ENCODE measurements around the gene EZH2. TPM values are rescaled to one million over a fixed set of nuclear protein-coding genes. Genes with fewer than 3 reads are reported as not detected.
A peak's percentile ranks its signal among the peaks of the same experiment; 100 is the strongest.

The EZH2 gene
- total and polyA plus RNA-seq, 2 of the 4 experiments (the other 2 are of a cell fraction), result 13.1 to 19.8 TPM

GRCh38 chr7:148772297-148773089, 111.6 kb downstream of the EZH2 start:
- Histone ChIP-seq H3K9ac (ENCODE audit: low read depth, low read length) (no peak overlapping the region), H3K9me3 (ENCODE audit: control insufficient read depth, insufficient read depth, low read length) (no peaks in the 10 kb centered on the region), H3K14ac (replicated peaks; ENCODE audit: low read depth, low read length) (no peak overlapping the region), H4K91ac (ENCODE audit: insufficient read depth, low read depth, low read length) (no peak overlapping the region), H2AK9ac (replicated peaks; ENCODE audit: low read depth, low read length, poor library complexity) (no peak overlapping the region), H3K27ac (ENCODE audit: insufficient read depth, low read length) (no peak overlapping the region), H3K36me3 (ENCODE audit: control insufficient read depth, insufficient read depth, low read length) (peaks cover 21% of the 10 kb centered on the region), H3K23ac (ENCODE audit: low read depth, low read length) (no peak overlapping the region), H2BK5ac (ENCODE audit: low read depth, low read length, poor library complexity, severe bottlenecking) (peak overlapping the region; percentile 27), H4K8ac (ENCODE audit: low read depth in 2 of 2, low read length in 2 of 2) (no peak overlapping the region; a peak in 1 of 4 replicates), H2AK5ac (ENCODE audit: low read depth, low read length) (no peak overlapping the region), H4K20me1 (ENCODE audit: insufficient read depth, low read length) (peaks cover 5% of the 10 kb centered on the region; the same call in 1 of the 2 replicates), H4K5ac (ENCODE audit: low read depth, low read length) (no peak overlapping the region), H2AFZ (replicated peaks; ENCODE audit: low read length, poor library complexity) (peak overlapping the region; percentile 3), H2BK120ac (ENCODE audit: low read depth, low read length) (no peak overlapping the region), H3K79me1 (ENCODE audit: low read depth in 1 of 2, low read length in 2 of 2) (peaks cover 31 to 34% of the 10 kb centered on the region in 2 experiments), H3K9me1 (ENCODE audit: insufficient read depth, low read length) (peaks cover 6% of the 10 kb centered on the region), H2BK15ac (ENCODE audit: low read depth, low read length) (no peak overlapping the region), H2BK20ac (ENCODE audit: low read depth, low read length) (peak overlapping the region; percentile 2; the same call in 1 of the 2 replicates), H3K56ac (ENCODE audit: extremely low read depth, insufficient read depth, low read length) (no peak overlapping the region), H3K18ac (ENCODE audit: low read depth, low read length) (no peak overlapping the region), H3K4me1 (ENCODE audit: control insufficient read depth, insufficient read depth, low read length) (peaks cover 5% of the 10 kb centered on the region), H3K4me3 (ENCODE audit: insufficient read depth, low read depth, low read length) (no peak overlapping the region), H3K4ac (ENCODE audit: low read depth, low read length) (no peak overlapping the region), H3K27me3 (ENCODE audit: control insufficient read depth, insufficient read depth, low read length) (no peaks in the 10 kb centered on the region), H3K4me2 (ENCODE audit: low read depth, low read length) (peak overlapping the region; percentile 23)
- ChIA-PET POLR2A (ENCODE audit: unreplicated experiment) (no interaction called here), CTCF (interaction anchor here (0.6 to 0.7 kb wide), 3 partner anchors 83 to 185 kb away, joined by 3 read pairs; no protein-coding TSS in a partner anchor)
- peak; percentile 66; the same call in 1 of the 2 replicates for TF ChIP-seq BHLHE40 (IDR thresholded peaks at IDR 0.05; ENCODE audit: low read depth, low read length)
- peak; percentile 37 for TF ChIP-seq RAD21 (IDR thresholded peaks at IDR 0.05; ENCODE audit: low read length)
- no peak for TF ChIP-seq CEBPB (IDR thresholded peaks at IDR 0.05; ENCODE audit: low read depth, low read length)
- TF ChIP-seq MXI1 (IDR thresholded peaks at IDR 0.05; ENCODE audit: borderline replicate concordance, low read depth, low read length), result peak; percentile 64; the same call in 1 of the 2 replicates
- TF ChIP-seq MAZ (IDR thresholded peaks at IDR 0.05; ENCODE audit: borderline replicate concordance, low read depth, low read length), result 0 out of 2 replicates have a peak, but pooled peaks have one; percentile 11
- TF ChIP-seq RCOR1 (IDR thresholded peaks at IDR 0.05; ENCODE audit: insufficient replicate concordance, low read length), result peak; percentile 82
- TF ChIP-seq, protein P1, sequence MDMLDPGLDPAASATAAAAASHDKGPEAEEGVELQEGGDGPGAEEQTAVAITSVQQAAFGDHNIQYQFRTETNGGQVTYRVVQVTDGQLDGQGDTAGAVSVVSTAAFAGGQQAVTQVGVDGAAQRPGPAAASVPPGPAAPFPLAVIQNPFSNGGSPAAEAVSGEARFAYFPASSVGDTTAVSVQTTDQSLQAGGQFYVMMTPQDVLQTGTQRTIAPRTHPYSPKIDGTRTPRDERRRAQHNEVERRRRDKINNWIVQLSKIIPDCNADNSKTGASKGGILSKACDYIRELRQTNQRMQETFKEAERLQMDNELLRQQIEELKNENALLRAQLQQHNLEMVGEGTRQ (IDR thresholded peaks at IDR 0.05; ENCODE audit: low read depth, low read length), result no peak
- no peak for TF ChIP-seq NFE2L2 (IDR thresholded peaks at IDR 0.05; ENCODE audit: low read depth, low read length)
- peak; percentile 49 for TF ChIP-seq MAFK (IDR thresholded peaks at IDR 0.05; ENCODE audit: low read depth, low read length)
- no peak for TF ChIP-seq RFX5 (IDR thresholded peaks at IDR 0.05; ENCODE audit: low read depth, low read length)
- peak; percentile 92 for TF ChIP-seq FOS (IDR thresholded peaks at IDR 0.05; ENCODE audit: low read depth, low read length)
- TF ChIP-seq CHD1 (IDR thresholded peaks at IDR 0.05; ENCODE audit: low read depth, low read length), result no peak
- TF ChIP-seq CTCF (conservative IDR thresholded peaks at IDR 0.05; ENCODE audit: low read depth, low read length), result no peak
- no peak; the same call in 1 of the 2 replicates for TF ChIP-seq POLR2A (IDR thresholded peaks at IDR 0.05; ENCODE audit: low read depth, low read length)
- DNase-seq (peak; percentile 98), ATAC-seq (ENCODE audit: low read depth) (peak; percentile 99)
- 38% methylated on average over 4 of the region's 8 CpGs; no CpG with 5 or more reads in 1 of the 2 experiments for WGBS, 2 experiments (ENCODE audit: extremely low coverage in 2 of 2, insufficient read length in 1 of 2)
- in situ Hi-C loops (cut with MboI; ENCODE audit: low sequenced_read_pairs), result no loop called here
- BruUV-seq (replicated peaks), result no TSS peak
- intact Hi-C loops (cut with micrococcal nuclease), result loop anchor here (2.0 kb wide), 3 partner anchors 72 to 198 kb away; no protein-coding TSS in a partner anchor
- dilution Hi-C loops (cut with HindIII; ENCODE audit: low sequenced_read_pairs, unreplicated experiment), result no loop called here
